Epithelial cell of alveolus of lung (primary cell): Measurements from ENCODE around the gene FAM9B. TPM values are rescaled to one million over a fixed set of nuclear protein-coding genes. Genes with fewer than 3 reads are reported as not detected.

Experiments used
- total RNA-seq: library from RNA; depleted of rRNA; stranded (reverse); fragments of >200 nt; gene quantifications from 2 replicates; pipeline ENCODE4 v1.2.1, GENCODE V29; 2015

FAM9B gene
- total RNA-seq, result 0.88 TPM in 1 of 2 replicates, not detected in the other

DNA sequence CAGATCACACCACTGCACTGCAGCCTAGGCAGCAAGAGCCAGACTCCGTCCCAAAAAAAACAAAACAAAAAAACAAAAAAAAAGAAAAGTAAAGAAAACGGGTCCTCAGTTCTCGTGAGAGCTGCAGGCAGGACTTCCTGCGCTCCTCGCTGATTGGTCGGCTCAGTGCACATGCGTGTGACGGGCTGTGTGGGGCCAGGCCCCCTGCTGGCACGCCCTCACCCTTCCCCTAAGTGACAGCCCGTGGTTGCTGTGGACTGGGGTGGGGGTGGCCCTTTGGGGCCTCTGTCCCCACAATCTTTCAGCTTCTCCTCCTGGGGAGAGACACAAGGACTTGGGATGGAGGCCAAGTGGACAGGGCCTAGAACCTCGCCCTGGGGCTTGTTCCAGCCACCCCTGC, at the start of gene FAM9B:
Gene FAM9B (minus strand): TSS at position 139 of the 400 bp plus-strand sequence. CDS start 1,141 bp downstream, outside the sequence.

Other genes with a start within 250 kb of the FAM9B start
- not detected in 2 replicates for gene FAM9A, start 232.7 kb downstream of the FAM9B start, total RNA-seq